GM18526 (cell line): ENCODE results near the gene LSM11.

Experiments
- POLR2A ChIP-seq: IDR thresholded peaks from 3 replicates; pipeline ENCODE4 v1.6.1; 2011; ENCODE audit not compliant: insufficient read length; ENCODE audit errors: extremely low read depth

Gene LSM11

DNA sequence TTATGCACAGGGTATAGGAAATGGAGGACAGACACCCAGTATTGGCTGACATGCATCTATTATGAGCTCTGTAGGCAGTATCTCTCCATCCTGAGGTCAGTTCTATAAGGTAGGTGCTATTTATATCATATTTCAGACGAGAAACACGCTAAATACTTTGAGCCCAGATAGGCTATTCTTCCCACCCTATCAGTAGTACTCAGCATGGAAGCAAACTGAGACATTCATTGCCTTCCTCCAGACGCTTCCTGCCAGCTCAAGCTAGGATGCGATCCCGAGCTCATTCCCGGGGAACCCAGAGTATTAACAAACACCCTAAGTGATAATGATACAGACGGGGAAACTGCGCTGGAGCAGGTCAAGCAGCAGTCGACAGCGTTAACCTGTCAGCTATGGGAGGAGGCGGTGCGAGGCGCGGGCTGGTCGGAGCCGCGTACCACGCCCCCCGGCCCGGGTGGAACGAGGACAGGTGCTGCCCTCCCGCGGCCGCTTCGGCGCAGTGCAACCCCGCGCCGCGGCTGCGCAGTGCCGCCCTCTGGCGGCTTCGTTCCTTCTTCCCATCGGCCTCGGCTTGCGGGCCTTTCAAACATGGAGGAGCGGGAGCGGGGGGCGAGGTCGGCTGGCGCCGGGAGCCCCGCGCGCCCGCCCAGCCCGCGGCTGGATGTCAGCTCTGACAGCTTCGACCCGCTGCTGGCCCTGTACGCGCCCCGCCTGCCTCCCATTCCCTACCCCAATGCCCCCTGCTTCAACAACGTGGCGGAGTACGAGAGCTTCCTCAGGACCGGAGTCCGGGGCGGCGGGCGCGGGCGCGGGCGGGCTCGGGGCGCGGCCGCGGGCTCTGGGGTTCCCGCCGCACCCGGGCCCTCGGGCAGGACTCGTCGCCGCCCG is at the start of gene LSM11:
Gene LSM11 (plus strand): TSS at position 550 of the 888 bp plus-strand sequence. CDS start 39 bp downstream, at position 589.
- TF ChIP-seq POLR2A = no peak

DNA sequence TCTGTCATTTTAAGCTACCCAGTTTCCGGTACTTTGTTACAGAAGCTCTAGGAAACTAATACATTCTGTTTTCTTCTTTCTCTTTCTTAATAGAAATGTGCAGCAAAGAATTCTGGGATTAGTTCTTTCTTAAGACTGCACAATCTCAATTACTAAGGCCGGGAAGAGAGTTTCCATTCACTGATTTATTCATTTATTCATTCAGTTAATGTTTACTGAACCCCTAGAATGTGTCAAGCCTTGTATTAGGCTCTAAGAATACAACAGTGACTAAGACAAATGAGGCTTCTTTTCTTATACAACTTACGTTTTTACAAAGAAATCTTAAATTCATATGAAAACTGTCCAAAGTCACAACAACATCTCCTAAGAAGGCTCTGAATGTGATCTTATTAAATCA is 39.8 kb upstream of the LSM11 start:
- no peak for TF ChIP-seq POLR2A

DNA sequence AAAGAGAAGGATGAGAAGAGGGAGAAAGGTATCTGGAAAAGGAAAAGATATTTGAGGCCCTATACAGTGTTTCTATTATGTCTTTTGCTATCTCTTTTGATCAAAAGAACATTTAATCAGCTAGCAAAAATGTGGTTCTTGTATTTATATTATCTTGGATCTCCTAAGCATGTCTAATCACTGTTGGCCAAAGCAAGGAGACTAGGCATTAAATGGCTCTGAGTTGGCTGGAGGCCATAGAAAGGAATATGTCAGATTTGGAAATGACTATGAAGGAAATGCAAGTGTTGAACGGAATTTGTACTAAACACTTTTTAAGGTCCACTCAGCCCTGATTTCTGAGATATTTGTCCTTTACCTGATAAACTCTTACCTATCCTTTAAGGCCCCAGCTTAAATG is 34.6 kb upstream of the LSM11 start:
- TF ChIP-seq POLR2A = no peak

DNA sequence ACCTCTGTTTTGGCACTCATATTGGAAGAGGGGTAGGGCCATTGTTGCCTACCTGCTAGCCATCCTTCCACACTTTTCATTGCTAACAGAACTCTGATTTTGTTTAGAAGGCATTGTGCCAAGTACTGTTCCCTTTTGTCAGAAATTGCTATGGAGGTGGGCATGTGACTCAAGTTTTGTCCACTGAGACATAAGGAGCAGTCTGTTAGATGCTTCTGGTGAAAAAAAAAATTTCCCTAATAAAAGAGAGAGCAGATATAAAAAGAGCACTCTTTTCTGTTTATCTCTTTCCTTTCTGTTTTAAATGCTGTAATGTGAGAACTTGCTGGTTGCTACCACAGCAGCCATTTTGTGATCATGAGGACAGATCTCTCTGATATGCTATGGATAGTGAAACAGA is 34.2 kb upstream of the LSM11 start:
- no peak for TF ChIP-seq POLR2A

DNA sequence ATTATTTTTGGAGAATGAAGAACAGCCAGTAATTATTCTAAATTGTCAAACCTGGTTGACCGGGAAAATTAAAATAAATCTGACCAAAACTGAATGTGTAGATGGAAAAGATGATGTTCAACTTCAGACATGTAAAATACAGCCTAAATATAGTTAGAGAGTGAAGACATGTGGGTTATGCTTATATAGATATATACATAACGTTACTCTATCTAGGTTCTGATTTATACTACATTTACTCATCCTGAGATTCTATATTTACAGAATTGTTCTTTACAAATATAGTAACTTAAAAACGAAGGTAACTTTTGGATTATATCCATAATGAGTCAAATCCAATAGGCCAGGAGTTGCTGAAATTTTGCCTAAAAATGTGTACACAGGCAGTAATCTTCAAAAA is 33.1 kb upstream of the LSM11 start:
- no peak for TF ChIP-seq POLR2A

DNA sequence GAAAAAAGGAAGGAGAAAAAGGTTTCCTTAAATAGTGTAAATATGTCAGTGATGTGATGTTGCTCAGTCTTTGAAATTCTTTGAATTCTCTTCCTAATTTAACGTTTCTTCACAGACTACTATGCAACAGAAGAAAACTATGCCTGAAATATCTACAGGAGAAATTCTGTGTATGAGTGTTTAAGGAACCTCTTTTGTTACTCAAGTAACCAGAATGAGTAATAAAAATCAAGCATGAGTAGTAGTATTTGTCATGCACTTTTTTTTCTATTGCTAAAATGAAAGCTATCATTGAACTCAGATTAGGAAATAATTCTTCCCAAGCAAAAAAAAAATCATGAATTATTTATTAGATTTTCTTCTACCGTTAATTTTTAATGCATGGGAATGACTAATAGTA is 32.6 kb upstream of the LSM11 start:
- no peak for TF ChIP-seq POLR2A

DNA sequence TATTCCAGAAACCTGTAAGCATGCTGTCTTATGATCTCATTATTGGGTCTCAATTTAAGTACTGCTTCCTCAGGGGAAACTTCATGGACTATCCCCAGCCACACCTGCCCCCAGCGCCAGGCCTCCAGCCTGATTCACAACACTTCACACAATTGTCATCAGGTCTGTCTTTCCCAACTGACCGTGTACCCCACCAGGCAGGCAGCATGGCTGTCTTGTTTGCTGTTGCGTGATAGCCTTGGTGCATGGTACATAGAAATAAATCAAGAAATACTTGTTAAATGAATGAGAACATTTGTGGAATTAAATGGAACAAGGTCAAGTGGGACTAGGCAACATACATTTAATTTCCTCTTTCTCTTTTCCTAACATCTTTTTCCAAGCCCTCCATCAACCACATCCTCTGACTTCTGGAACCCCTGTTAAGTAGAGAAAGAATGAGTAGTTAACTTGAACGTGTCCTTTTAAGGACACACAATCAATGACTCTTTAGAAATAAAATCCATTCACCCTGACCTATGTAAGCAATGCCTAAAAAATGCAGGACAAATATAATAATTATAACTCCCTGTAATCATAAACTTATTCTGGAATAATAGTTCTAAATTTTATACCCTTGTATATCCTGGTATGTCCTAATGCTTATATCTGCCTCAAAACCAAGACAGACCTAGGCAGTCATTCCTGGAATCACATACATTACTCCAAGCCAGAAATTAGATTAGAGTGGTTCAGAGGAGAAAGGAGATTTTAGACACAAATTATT is 29.5 kb upstream of the LSM11 start:
- TF ChIP-seq POLR2A = no peak

DNA sequence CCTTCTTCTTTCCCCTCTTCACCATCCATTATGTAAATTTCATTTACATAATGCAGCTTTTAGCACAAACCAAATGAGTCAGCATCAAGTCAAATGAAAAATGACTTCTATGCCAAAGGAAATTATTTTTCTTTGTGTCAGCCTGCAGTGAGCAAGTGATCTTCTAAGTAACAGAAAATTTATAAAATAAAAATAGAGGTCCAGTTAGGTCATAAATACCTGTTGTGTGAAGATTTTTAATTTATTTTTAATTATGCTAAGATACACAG is 29.0 kb upstream of the LSM11 start:
- TF ChIP-seq POLR2A = no peak

DNA sequence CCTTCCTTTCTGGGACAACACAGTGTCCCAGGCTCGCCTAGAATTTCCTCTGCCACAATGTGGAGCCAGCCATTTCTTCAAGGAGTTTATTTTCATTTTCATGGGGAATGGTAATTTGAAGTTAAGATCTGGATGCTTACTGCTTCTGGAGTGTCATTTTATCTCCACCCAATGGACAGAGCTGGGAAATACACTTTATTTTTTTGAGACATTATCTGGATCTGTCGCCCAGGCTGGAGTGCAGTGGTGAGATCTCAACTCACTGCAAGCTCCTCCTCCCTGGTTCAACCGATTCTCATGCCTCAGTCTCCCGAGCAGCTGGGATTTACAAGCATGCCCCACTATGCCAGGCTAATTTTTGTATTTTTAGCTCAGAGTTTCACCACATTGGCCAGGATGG is 25.0 kb upstream of the LSM11 start:
- TF ChIP-seq POLR2A = no peak

DNA sequence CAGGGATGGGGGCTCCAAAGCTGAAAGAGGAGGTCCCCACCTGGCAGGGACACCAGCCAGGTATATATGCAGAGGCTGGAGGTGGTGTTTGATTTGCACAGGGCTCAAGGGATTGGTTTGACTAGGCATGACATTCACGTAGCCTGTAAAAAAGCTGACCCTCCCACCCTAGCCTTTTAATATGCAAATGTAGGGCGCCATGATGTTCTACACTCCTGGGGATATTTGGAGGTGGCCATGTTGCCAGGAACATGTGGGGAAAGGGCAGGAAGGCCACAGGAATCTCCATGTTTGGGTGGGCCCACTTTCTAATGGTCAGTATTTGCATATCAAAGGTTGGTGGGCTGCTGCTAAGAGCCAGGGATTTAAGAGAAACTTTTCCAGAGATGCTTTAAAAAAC is 24.3 kb upstream of the LSM11 start:
- TF ChIP-seq POLR2A = no peak

DNA sequence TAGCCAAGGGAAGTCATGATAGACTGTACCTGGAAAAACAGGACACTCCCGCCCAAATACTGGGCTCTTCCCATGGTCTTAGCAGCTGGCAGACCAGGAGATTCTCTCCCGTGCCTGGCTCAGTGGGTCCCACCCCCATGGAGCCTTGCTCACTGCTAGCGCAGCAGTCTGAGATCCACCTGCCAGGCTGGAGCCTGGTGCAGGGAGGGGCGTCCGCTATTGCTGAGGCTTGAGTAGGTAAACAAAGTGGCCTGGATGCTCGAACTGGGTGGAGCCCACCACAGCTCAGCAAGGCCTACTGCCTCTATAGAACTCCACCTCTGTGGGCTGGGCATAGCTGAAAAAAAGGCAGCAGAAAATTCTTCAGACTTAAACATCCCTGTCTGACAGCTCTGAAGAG is 22.4 kb upstream of the LSM11 start:
- no peak for TF ChIP-seq POLR2A

DNA sequence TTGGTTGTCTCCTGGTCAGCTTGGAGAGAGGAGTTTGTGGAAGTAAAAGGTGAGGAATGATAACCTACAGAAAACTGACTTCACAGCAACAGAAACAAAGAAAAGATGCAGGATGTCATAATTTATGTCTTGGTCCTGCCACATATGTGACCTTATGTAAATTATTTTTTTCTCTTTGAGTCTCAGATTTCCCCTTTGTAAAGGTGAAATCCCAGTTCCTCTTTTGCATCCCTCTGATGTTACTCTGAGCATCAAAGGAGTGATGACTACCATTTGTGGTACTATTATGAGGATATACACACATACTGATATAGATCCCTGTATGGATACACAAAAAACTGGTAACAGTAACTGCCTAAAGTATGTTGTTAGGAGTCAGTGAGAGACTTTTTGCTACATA is 13.7 kb upstream of the LSM11 start:
- no peak for TF ChIP-seq POLR2A

DNA sequence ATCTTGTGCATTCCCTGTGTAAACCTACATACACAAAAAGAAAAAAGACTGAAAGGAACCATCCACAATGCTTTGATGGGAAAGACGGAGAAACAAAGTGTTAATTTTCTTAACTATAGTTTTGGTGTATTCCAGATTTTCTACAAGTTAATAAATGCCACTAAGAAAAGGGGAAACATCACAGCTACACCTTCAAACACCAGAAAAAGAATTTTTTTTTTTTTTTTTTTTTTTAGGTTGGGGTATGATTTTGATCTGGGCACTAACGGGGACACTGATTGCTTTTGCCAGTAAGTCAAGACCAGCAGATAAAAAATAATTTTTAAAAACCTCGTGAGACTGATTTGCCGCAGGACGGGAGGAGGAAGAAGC is 12.6 kb upstream of the LSM11 start:
- TF ChIP-seq POLR2A = no peak

DNA sequence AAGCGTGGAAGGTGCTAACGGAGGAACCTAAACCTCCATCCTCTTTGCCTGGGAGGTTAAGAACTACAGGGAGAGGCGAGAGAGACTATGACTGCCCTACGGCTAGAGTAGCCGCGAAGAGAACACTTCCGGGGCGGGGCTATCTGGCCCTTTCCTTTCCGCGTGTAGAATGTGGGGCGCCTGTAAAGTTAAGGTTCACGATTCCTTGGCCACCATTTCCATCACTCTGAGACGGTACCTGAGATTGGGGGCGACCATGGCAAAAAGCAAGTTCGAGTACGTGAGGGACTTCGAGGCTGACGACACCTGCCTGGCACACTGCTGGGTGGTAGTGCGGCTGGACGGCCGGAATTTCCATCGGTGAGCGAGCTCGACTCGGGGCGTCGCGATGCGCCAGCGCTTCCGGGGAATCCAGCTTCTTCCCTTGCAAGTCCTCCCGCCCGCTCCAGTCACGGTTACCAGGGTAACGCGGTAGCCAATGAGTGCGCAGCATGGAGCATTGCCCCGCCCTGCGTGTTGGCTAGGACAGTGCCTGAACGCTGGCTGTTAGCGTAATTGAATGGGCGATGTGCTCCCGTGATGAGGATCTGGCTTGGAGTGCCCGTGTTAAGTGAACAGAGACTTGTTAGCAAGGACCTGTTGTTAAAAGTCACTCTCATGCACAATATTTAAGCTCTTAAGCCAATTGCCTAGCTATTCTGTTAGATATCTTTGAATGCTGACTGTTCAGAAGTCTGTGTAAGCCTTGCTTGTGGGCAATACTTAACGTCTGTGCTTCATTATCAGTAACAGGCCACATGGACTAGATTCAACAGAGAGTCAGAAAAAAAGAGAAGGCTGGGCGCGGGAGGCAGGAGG is 12.0 kb upstream of the LSM11 start, which contains the start of gene THG1L:
Gene THG1L (plus strand): TSS at position 149 of the 858 bp plus-strand sequence. CDS start 21 bp downstream, at position 170.
- peak; percentile 80 for TF ChIP-seq POLR2A

DNA sequence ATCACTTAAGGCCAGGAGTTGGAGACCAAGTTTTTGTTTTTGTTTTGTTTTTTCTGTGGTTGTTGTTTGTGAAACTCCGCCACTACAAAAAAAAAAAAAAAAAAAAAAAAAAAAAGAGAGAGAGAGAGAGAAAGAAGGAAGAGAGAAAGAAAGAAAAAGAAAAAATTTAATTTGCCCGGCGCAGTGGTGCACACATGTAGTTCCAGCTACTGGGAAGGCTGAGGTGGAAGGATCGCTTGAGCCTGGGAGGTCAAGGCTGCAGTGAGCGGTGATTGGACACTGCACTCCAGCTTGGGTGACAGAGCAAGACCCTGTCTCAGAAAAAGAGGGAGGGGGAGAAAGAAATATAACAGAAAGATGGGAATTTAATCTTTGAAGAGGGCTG is 11.4 kb upstream of the LSM11 start:
- TF ChIP-seq POLR2A = no peak

DNA sequence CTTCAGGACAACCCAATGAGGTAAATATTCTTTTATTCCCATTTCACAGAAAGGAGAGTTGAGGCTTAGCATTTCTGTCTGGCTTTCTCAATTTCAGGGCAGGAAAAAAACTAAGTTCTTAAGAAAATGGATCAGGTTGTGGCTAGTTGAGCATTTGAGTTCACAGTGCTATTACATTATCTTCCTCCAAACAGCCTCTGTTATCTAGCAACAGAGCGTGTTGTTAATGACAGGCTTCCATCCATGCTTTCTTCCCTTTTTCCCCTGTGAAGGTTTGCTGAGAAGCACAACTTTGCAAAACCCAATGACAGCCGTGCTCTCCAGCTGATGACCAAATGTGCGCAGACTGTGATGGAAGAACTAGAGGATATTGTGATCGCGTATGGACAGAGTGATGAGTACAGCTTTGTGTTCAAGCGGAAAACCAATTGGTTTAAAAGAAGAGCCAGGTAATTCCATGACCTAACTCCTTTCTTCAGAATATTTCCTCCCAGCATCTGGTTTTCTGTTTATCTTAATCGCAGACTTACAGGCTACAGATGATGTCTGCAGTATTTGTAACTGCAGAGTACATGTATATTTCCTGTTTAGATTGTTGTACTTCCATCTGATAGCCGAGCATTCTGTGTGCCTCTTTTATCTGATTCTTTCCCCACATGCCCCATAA is 10.8 kb upstream of the LSM11 start:
- TF ChIP-seq POLR2A = no peak

DNA sequence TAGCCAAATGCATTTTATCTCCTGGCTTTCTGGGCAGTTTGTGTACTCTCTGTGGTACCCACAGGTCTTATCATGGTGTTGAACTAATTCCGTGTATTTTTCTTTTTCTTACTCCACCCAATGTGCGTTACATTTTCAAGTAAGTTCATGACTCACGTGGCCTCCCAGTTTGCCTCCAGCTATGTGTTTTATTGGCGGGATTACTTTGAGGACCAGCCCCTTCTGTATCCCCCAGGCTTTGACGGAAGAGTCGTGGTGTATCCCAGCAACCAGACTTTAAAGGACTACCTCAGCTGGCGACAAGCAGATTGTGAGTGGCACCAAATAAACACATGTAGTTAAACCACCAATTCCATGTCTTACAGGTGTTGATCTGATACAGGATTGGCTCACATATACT is 9.1 kb upstream of the LSM11 start:
- TF ChIP-seq POLR2A = no peak
